Keratinocyte (primary cell): Measurements from ENCODE around the gene STIM1. TPM values are rescaled to one million over a fixed set of nuclear protein-coding genes. Genes with fewer than 3 reads are reported as not detected.

ENCODE experiments used
- DNase-seq: peaks from one replicate; pipeline ENCODE4 v3.0.0-alpha.2; 2011; ENCODE audit warnings: low read depth, missing footprints, low spot score
- FAIRE-seq: peaks from 2 replicates; lab custom pipeline; 2011; peaks lifted over from hg19 to GRCh38; lab: Jason Lieb, UNC
- H2AFZ ChIP-seq: 2 replicates; pipeline ENCODE4 v1.6.0; 2012; ENCODE audit warnings: low read length, control low read depth, inconsistent platforms; ENCODE audit not compliant: control insufficient read depth
- H3K27ac ChIP-seq: 2 replicates; pipeline ENCODE4 v1.5.1; 2011; ENCODE audit warnings: low read length; ENCODE audit not compliant: control insufficient read depth, insufficient read depth
- H3K27me3 ChIP-seq: 3 replicates; pipeline ENCODE4 v1.6.0; 2011; ENCODE audit warnings: low read length; ENCODE audit not compliant: control insufficient read depth, insufficient read depth; ENCODE audit errors: extremely low read depth
- H3K36me3 ChIP-seq, 2 experiments: 2 replicates in 1 of 2; 3 replicates in 1 of 2; pipeline ENCODE4 v1.5.1; 2011; ENCODE audit warnings: low read length in 2 of 2, mild to moderate bottlenecking in 1 of 2; ENCODE audit not compliant: control insufficient read depth in 2 of 2, insufficient read depth in 2 of 2; ENCODE audit errors: extremely low read depth in 1 of 2
- H3K4me1 ChIP-seq: 3 replicates; pipeline ENCODE4 v1.5.1; 2011; ENCODE audit warnings: low read length; ENCODE audit not compliant: control insufficient read depth, insufficient read depth; ENCODE audit errors: extremely low read depth
- H3K4me2 ChIP-seq: 3 replicates; pipeline ENCODE4 v1.6.0; 2011; ENCODE audit warnings: low read depth, low read length; ENCODE audit not compliant: control insufficient read depth, insufficient read depth; ENCODE audit errors: extremely low read depth
- H3K4me3 ChIP-seq, 3 experiments: fragments of 200-600 bp in 1 of 3; sonication (generic) in 1 of 3; 2 replicates in 2 of 3; 3 replicates in 1 of 3; pipeline ENCODE4 v1.5.1; 2011 to 2016; ENCODE audit warnings: low read length in 3 of 3, mild to moderate bottlenecking in 3 of 3, control low read depth in 2 of 3, inconsistent platforms in 1 of 3, low read depth in 1 of 3, mixed read lengths in 1 of 3, mixed run types in 1 of 3, moderate library complexity in 1 of 3; ENCODE audit not compliant: control insufficient read depth in 2 of 3, insufficient read depth in 2 of 3; ENCODE audit errors: extremely low read depth in 1 of 3
- H3K79me2 ChIP-seq: 2 replicates; pipeline ENCODE4 v1.6.0; 2012; ENCODE audit warnings: low read length; ENCODE audit not compliant: control insufficient read depth, insufficient read depth
- H3K9ac ChIP-seq: 3 replicates; pipeline ENCODE4 v1.6.0; 2011; ENCODE audit warnings: low read length; ENCODE audit not compliant: control insufficient read depth, insufficient read depth; ENCODE audit errors: extremely low read depth
- H3K9me1 ChIP-seq: 3 replicates; pipeline ENCODE4 v1.6.0; 2011; ENCODE audit warnings: low read length; ENCODE audit not compliant: control insufficient read depth, insufficient read depth; ENCODE audit errors: extremely low read depth
- H3K9me3 ChIP-seq: 2 replicates; pipeline ENCODE4 v1.5.1; 2012; ENCODE audit warnings: low read depth, low read length; ENCODE audit not compliant: control insufficient read depth
- H4K20me1 ChIP-seq: 3 replicates; pipeline ENCODE4 v1.6.0; 2011; ENCODE audit warnings: low read length; ENCODE audit not compliant: control insufficient read depth, insufficient read depth; ENCODE audit errors: extremely low read depth
- CTCF ChIP-seq, 3 experiments: IDR thresholded peaks in 1 of 3; conservative IDR thresholded peaks in 1 of 3; optimal IDR thresholded peaks in 1 of 3; 2 replicates in 2 of 3; 3 replicates in 1 of 3; pipeline versions ENCODE3 to v1.5.1; 2011; ENCODE audit warnings: low read length in 3 of 3, mild to moderate bottlenecking in 3 of 3, moderate library complexity in 2 of 3, control low read depth in 1 of 3, inconsistent platforms in 1 of 3; ENCODE audit not compliant: insufficient read depth in 2 of 3; ENCODE audit errors: extremely low read depth in 1 of 3
- EZH2 ChIP-seq: IDR thresholded peaks from one replicate; pipeline ENCODE4 v1.6.1; 2012; ENCODE audit warnings: inconsistent platforms, mild to moderate bottlenecking, low read length, moderate library complexity
- dilution Hi-C: fragments of 300-500 bp; cut with MboI; formaldehyde crosslinking; loops from one replicate; pipeline ENCODE4 v1.7.0; 2020; ENCODE audit warnings: low sequenced_read_pairs; ENCODE audit not compliant: extremely low pct_ligation_motif_present
- polyA plus RNA-seq, 5 experiments: library from polyadenylated mRNA; depleted of rRNA in 3 of 5; stranded (reverse) in 3 of 5; stranded (forward) in 1 of 5; unstranded in 1 of 5; fragments of >200 nt; gene quantifications; 1 replicate in 1 of 5; 2 replicates in 3 of 5; 3 replicates in 1 of 5; pipeline versions ENCODE4 v1.2.1 to v1.2.3, GENCODE V29; 2011 to 2012; ENCODE audit warnings: missing spikeins in 2 of 5, low read depth in 1 of 5, low replicate concordance in 1 of 5

STIM1 gene
- polyA plus RNA-seq, 1 donor (not counting 4 experiments of a cell fraction or from before 2014, with no cell fraction given): 23.7 TPM

- Histone ChIP-seq H3K79me2 (no peaks in the 10 kb centered on the region), H3K9me1 (no peaks in the 10 kb centered on the region), H3K9ac (no peak overlapping the region), H3K27me3 (no peaks in the 10 kb centered on the region), H3K27ac (no peak overlapping the region), H2AFZ (no peak overlapping the region), H3K4me2 (no peak overlapping the region), H4K20me1 (no peaks in the 10 kb centered on the region), H3K4me1 (no peaks in the 10 kb centered on the region), H3K9me3 (no peaks in the 10 kb centered on the region), H3K4me3 (no peak overlapping the region), H3K36me3 (peaks cover 0 to 5% of the 10 kb centered on the region in 2 experiments)
- TF ChIP-seq CTCF (optimal IDR thresholded peaks at IDR 0.05 in 1 of 3, IDR thresholded peaks at IDR 0.05 in 1 of 3, conservative IDR thresholded peaks at IDR 0.05 in 1 of 3; ENCODE audit: extremely low read depth in 1 of 3, insufficient read depth in 2 of 3, low read length in 3 of 3): no peak
- no peak for TF ChIP-seq EZH2
- no peak for DNase-seq
- FAIRE-seq: no peak
- dilution Hi-C loops: loop anchor here (25.0 kb wide), 1 partner anchor 90 kb away; no protein-coding TSS in a partner anchor
Observed at GRCh38 chr11:3972431-3972830, 117.0 kb downstream of the STIM1 start.

DNA sequence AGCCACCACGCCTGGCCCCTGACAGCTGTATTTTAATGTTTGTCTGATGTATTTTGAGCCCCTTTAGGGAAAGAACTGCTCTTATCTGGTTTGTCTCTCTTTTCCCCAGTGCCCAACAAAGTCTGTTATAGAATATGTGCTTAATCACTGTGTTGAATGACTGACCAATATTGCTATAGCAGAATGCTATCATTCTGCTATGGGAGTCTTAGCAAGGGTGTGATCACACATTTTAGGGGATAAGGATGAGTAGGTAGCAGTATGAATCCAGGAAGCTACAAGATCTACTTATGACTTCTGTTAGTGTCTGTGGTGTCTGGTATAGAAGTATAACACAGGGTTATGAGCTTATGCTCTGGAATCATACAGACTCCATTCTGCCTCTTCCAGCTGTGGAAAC is 121.6 kb downstream of the STIM1 start:
- DNase-seq: no peak
- no peak for FAIRE-seq
- H3K27me3 ChIP-seq: no peaks in the 10 kb centered on the region
- H3K4me3 ChIP-seq: no peak overlapping the region
- H3K4me1 ChIP-seq: peaks cover 6% of the 10 kb centered on the region
- no peak overlapping the region for H3K4me2 ChIP-seq
- no peaks in the 10 kb centered on the region for H3K9me3 ChIP-seq
- H3K27ac ChIP-seq: no peak overlapping the region
- TF ChIP-seq EZH2 (no peak), CTCF (optimal IDR thresholded peaks at IDR 0.05 in 1 of 3, IDR thresholded peaks at IDR 0.05 in 1 of 3, conservative IDR thresholded peaks at IDR 0.05 in 1 of 3; ENCODE audit: extremely low read depth in 1 of 3, insufficient read depth in 2 of 3, low read length in 3 of 3) (no peak)
- no peaks in the 10 kb centered on the region for H4K20me1 ChIP-seq
- dilution Hi-C loops: no loop called here
- no peak overlapping the region for H2AFZ ChIP-seq
- peaks cover 5% of the 10 kb centered on the region for H3K9me1 ChIP-seq
- H3K79me2 ChIP-seq: peaks cover 4% of the 10 kb centered on the region
- H3K9ac ChIP-seq: no peak overlapping the region
- H3K36me3 ChIP-seq: no peaks in the 10 kb centered on the region
